GM21447 (cell line): ENCODE data around the gene PIK3R3.

Experiments
- ATAC-seq: cut with Tn5 transposase; IDR thresholded peaks from one replicate; pipeline ENCODE4 v1.9.1; 2021; ENCODE audit not compliant: unreplicated experiment

PIK3R3 gene

DNA sequence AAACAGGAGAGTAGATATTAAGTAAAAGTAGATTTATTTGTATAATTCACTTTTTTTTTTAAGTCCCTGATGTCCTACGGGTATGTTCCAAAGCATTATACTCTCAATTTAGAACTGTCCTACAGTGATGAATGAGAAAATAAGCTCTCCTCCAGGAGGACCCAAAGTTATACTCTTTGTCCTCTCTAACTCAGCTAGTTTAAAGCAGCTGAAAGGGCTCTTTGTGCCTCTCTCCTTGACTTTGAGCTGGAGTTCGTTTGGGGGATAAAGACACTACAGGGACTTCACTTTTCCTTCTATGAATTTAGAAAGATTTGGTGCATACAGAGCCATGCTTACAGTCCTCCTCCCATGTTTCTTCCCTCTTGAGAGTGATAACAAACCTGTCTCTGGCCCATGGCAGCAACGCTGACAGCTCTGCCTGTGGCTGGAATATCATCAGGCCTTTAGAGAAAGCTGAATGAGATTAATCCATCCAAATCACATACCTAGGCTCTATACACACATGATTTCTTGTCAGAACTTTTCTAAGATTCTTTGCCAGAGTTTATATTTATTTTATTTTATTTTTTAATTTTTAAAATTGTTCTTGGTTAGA lies 134.3 kb downstream of the PIK3R3 start:
- no peak for ATAC-seq

DNA sequence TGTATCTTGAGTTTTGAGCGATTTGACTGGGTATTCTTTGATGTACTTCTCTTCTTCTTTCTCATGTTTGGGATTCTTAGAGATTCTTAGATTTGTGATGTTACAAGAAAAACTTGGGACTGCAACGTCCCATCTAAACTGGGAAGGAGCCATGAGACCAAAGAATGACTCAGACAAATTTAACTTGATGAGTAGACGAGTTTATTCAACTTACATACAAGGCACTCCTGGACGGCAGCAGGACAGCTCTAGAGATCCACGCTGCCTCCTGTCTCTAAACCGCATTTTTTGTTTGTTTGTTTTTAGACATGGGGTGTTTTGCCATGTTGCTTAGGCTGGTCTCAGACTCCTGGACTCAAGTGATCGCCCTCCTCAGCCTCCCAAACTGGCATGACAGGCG lies 137.1 kb downstream of the PIK3R3 start:
- no peak for ATAC-seq

DNA sequence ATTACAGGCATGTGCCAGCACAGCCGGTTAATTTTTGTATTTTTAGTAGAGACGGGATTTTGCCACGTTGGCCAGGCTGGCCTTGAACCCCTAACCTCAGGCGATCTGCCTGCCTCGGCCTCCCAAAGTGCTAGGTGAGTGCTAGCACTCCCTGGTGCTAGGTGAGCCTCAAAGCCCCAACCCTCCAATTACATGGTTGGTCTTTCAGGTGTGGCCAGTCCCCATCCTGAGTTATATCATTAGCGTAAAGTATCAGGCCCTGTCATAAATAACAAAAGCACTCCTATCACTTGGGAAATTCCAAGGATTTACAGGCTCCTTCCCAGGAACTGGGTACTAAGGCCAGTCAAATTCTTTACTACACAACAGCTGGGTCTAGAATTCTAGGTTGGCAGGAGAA lies 138.0 kb downstream of the PIK3R3 start:
- no peak for ATAC-seq
